Activated CD4-positive, CD25-positive, alpha-beta regulatory T cell treated with anti-CD3 and anti-CD28 coated beads, Interleukin-2, amount 50 U/mL, for 24 hours (primary cell): ENCODE data around the gene FMNL2.
"Not testable (repeated sequence)": the region's sequence is repeated elsewhere in the genome, so short reads cannot be mapped to it uniquely, and the experiment has no call there.

Experiments
- ATAC-seq, 2 donors: fragments of 150-1000 bp; cut with Tn5 transposase; one replicate each; pipeline ENCODE4 v1.10.0; 2021; ENCODE audit warnings: mild to moderate bottlenecking in 1 of 2, moderate library complexity in 1 of 2

The FMNL2 gene

DNA sequence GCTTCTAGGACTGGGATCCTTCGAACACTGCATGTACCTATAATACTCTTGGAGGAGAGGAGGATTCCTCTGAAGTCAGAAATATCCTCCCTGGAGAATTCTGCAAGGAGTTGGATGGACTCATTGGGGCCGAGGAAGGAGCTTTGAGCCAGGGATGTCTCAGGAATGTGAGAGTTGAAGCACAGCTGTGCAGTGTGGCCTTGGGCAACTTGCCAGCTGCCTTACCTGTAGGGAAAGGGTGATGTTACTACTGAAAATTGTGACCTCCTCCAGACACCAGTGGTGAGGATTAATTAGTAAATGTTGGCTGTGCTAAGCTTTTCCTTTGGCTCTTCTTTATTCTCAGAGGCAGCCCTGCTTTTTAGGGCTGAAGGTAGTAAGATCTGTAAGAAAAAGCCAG lies 41.4 kb downstream of the FMNL2 start:
- no peak for ATAC-seq

DNA sequence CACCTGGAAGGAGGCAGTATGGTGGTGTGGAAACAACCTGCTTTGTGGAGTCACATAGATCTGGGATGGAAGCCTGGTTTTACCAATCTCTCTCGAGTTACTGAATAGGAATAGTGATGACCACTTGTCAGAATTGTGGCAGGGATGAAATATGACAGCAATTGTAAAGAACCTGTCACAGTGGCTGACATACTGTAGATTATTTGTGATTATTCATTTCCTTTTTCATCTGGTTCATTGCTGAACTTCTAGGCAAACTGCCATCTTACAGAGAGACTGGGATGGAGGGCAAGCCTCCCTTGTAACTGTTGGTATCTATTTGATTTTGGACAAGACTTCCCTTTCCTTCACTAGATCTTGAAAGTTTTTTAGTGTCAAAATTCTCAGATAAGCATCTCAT lies 42.0 kb downstream of the FMNL2 start:
- no peak for ATAC-seq

GRCh38 chr2:152379089-152379488 lies 44.1 kb downstream of the FMNL2 start:
- no peak for ATAC-seq

- ATAC-seq = no peak
These were observed 45.5 kb downstream of the FMNL2 start for GRCh38 chr2:152380261-152381055.

DNA sequence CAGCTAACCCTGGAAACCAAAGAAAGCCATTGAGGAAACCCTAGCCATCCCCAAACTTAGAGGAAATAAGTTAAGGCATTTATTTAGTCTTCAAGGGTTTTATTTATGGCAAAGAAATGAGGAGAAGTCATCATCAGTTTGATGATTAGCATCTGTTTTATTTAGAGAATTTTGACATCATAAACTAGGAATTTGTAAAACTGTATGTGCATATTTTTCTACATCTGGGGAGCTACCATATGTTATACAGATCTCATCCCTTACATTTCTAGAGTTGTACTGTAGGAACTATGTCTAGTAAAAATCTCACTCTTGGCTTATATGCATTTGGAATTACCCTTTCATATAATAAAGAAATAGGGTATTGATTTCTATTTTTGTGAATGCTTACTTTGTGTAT lies 48.7 kb downstream of the FMNL2 start:
- ATAC-seq = no peak

GRCh38 chr2:152384992-152385391 lies 50.0 kb downstream of the FMNL2 start:
- ATAC-seq = no peak

- ATAC-seq = no peak
These were observed 50.7 kb downstream of the FMNL2 start for GRCh38 chr2:152385650-152386049.

DNA sequence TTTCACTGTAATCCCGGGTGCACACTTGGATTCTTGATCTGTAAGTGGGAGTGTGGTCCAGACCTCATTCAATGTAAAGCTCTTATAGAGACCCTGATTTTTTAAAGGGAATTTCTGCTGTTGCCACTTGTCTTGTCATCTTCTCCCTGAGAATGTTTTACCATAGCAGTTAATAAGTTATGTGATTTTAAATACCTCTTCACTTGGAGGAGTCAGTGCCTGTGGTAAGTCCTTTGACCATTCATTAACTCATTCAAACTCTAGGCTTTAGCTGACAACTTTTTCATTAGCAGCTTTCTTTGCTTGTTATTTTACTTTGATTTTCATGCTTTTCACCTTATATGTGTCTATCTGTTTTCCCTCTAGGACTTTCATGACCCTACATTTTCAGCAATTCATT lies 51.3 kb downstream of the FMNL2 start:
- ATAC-seq = no peak

- no peak for ATAC-seq
These were observed 52.1 kb downstream of the FMNL2 start for GRCh38 chr2:152387041-152387440.

DNA sequence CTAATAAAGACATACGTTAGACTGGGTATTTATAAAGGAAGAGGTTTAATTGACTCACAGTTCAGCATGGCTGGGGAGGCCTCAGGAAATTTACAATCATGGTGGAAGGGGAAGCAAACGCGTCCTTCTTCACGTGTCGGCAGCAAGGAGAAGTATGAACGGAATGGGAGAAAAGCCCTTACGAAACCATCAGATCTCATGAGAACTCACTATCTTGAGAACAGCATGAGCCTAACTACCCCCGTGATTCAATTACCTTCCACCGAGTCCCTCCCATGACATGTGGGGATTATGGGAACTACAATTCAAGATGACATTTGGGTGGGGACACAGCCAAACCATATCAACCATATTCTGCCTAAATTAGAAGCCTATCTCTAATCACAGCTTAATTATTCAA lies 53.3 kb downstream of the FMNL2 start:
- ATAC-seq = not testable (repeated sequence)

DNA sequence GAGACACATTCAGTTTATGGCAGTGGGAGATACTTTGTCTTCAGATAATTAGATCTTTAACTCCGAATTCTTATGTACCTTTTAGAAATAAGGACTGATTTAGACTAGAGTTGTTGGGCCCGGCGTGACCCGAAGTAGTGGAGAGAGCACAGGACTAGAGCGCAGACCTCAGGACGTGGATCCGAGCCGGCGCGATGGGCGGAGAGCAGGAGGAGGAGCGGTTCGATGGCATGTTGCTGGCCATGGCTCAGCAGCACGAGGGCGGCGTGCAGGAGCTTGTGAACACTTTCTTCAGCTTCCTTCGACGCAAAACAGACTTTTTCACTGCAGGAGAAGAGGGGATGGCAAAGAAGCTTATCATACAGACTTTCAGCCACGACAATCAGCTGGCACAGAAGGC lies 54.5 kb downstream of the FMNL2 start:
- no peak for ATAC-seq

DNA sequence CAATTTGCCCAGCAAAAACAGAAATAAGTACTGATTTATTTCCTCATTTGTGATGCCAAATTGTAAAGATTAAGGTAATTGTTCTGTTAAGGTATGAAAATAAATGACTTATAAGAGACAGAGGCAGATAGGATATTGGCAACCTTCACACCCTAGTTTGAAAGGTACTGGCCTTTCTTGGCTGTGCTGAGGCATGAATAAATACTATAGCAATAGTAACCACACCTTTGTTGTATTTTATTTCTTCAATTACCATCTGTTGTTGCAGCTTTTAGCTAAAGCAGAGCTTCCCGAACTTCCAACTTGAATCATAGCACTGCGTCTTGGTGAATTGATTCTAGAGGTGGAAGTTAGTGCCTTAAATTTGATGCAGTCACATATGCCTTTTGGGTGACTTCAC lies 55.9 kb downstream of the FMNL2 start:
- no peak for ATAC-seq

DNA sequence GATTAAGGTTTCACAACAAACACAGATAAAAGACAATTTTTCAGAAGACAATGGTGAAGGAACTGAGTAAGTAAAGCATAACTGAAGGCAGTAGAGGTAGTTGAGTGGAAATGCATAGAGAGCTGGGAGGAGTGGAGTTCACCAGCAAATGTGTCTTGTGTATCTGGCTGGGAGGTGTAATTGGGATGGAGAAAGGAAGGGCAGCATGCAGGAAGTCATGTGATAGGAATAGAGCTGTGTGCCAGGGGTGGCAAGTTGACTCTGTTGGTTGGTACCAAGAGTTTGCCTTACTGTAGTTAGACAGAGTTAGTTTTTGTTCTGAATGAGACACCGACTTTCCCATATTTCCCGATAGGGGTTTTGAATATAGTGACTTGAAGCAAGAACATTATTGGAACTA lies 56.3 kb downstream of the FMNL2 start:
- ATAC-seq = no peak

GRCh38 chr2:152393377-152393776 lies 58.4 kb downstream of the FMNL2 start:
- ATAC-seq = no peak

- no peak for ATAC-seq
These were observed 59.4 kb downstream of the FMNL2 start for GRCh38 chr2:152394326-152394725.

- ATAC-seq = no peak
These were observed 60.1 kb downstream of the FMNL2 start for GRCh38 chr2:152395103-152395502.

DNA sequence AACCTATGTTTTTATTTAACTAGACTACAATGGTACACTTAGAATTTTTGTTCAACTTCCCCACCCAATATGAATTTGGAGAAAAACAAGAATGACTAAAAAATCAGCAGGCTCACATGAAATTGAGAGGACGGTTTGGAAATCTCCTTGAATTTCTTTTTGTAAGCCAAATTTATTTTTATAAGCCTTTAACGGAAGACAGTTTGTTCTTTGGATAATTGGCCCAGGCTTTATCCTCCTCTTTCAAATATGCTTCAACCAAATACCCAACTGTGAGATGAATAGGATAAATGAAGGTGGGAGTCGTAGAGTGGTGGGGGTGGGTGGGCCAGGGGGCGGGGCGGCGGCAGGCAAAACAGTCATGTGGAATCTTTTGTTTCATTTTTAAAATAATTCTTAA lies 60.6 kb downstream of the FMNL2 start:
- no peak for ATAC-seq

DNA sequence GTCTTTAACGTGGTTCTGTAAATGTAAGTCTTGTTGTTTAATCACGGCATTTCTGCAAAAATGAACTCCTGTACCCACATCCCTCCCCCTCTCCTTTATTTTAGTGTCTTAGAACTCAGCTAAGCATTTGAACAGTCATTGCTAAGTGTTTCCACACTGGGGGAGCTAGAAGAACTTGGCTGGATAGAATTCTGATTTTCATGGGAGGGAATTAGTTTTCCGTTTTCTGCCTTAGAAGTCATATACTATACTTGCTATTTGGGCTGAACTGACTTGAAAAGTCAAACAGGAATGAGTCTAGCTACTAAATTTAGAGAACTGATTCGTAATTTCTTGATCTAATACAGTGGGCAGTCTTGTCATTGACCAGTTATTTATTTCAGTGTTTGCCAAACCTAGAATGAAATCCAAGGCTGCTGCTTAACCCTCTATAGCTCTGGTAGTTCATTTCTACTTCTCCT lies 61.1 kb downstream of the FMNL2 start:
- no peak for ATAC-seq

GRCh38 chr2:152396763-152397162 lies 61.8 kb downstream of the FMNL2 start:
- no peak for ATAC-seq

- no peak for ATAC-seq
These were observed 64.0 kb downstream of the FMNL2 start for GRCh38 chr2:152399003-152399402.

DNA sequence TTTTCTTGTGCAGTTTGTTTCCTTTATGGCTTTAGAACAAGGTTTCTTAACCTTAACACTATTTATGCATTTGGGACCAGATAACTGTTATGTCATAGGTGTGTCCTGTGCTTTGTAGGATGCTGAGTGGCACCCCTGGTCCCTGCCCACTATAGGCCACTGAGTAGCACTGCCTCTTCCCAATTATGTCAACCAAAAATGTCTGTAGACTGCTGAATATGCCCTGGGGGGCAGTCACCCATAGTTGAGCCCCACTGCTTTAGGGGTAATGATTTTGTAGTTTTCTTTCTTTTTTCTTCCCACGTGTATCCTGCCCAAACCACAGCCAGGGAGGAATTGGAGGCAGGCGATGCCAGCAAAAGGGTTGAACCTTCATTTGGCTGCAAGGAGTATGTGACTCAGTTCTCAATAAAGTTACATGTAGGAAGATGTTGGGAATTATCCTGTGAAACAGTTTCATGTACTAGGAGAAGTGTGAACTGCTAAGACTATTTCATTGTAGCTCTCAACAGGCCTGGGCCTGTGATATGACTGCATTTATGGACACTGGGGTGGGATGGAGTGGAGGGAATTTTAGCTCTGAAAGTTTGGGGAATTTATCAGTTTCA lies 65.7 kb downstream of the FMNL2 start:
- no peak for ATAC-seq

- no peak for ATAC-seq
These were observed 68.1 kb downstream of the FMNL2 start for GRCh38 chr2:152402780-152403759.
